Measurements from ENCODE around the gene PEX11G. TPM values are rescaled to one million over a fixed set of nuclear protein-coding genes. Genes with fewer than 3 reads are reported as not detected.

The PEX11G gene
- total and polyA plus RNA-seq, 2 donors (not counting 3 experiments of a cell fraction or from before 2014, with no cell fraction given): 1.3 to 1.9 TPM

GRCh38 chr19:7460562-7460966, 28.3 kb downstream of the PEX11G start:
- Histone ChIP-seq H3K9ac (replicated peaks; ENCODE audit: extremely low read depth, insufficient read depth, low read length) (no peak overlapping the region), H3K9me1 (replicated peaks; ENCODE audit: control insufficient read depth, extremely low read depth, insufficient read depth, low read length) (no peaks in the 10 kb centered on the region), H3K4me1 (ENCODE audit: control insufficient read depth, extremely low read depth, insufficient read depth, low read length) (no peaks in the 10 kb centered on the region), H3K27me3 (ENCODE audit: control insufficient read depth in 2 of 2, insufficient read depth in 2 of 2, low read length in 2 of 2) (no peaks in the 10 kb centered on the region), H3K79me2 (ENCODE audit: control insufficient read depth, insufficient read depth, low read length) (no peaks in the 10 kb centered on the region), H3K27ac (ENCODE audit: insufficient read depth, low read depth, low read length) (no peak overlapping the region), H3K9me3 (replicated peaks; ENCODE audit: control insufficient read depth, insufficient read depth, low read length) (no peaks in the 10 kb centered on the region), H3K4me2 (ENCODE audit: insufficient read depth, low read length) (no peak overlapping the region), H2AFZ (ENCODE audit: low read depth, low read length) (no peak overlapping the region), H4K20me1 (replicated peaks; ENCODE audit: control insufficient read depth, extremely low read depth, insufficient read depth, low read length) (no peaks in the 10 kb centered on the region), H3K4me3 (replicated peaks in 1 of 3; ENCODE audit: insufficient read depth in 1 of 3, low read depth in 1 of 3, low read length in 3 of 3) (no peak overlapping the region), H3K36me3 (ENCODE audit: control insufficient read depth in 2 of 2, extremely low read depth in 1 of 2, insufficient read depth in 2 of 2, low read length in 2 of 2) (peaks cover 0 to 28% of the 10 kb centered on the region in 2 experiments)
- no TSS peak for BruUV-seq (replicated peaks)
- no peak for TF ChIP-seq POLR2A (IDR thresholded peaks at IDR 0.05; ENCODE audit: low read depth, low read length)
- FAIRE-seq (no peak), DNase-seq (ENCODE audit: low read depth, low spot score) (no peak)
- dilution Hi-C loops (cut with MboI; ENCODE audit: extremely low pct_ligation_motif_present, low sequenced_read_pairs) (no loop called here), intact Hi-C loops (cut with micrococcal nuclease) (no loop called here)
- CTCF ChIA-PET: no interaction called here
- POLR2A ChIA-PET: no interaction called here

GRCh38 chr19:7459773-7460172, 29.1 kb downstream of the PEX11G start:
- TF ChIP-seq MAX (IDR thresholded peaks at IDR 0.05; ENCODE audit: insufficient read depth, insufficient read length) (no peak), GATA2 (IDR thresholded peaks at IDR 0.05; ENCODE audit: insufficient read depth, insufficient read length, low read depth, low read length) (no peak), JUN (IDR thresholded peaks at IDR 0.05; ENCODE audit: borderline replicate concordance, insufficient read depth, insufficient read length, low read depth) (no peak), EZH2 (IDR thresholded peaks at IDR 0.05; ENCODE audit: borderline replicate concordance, low read depth, low read length, severe bottlenecking) (no peak), MYC (IDR thresholded peaks at IDR 0.05; ENCODE audit: low read depth, low read length) (no peak), FOS (IDR thresholded peaks at IDR 0.05; ENCODE audit: borderline replicate concordance, insufficient read depth, low read length) (no peak), POLR2AphosphoS5 (IDR thresholded peaks at IDR 0.05; ENCODE audit: insufficient read depth, low read depth, low read length) (no peak), POLR2A (IDR thresholded peaks at IDR 0.05; ENCODE audit: low read depth, low read length) (no peak)
- TF ChIP-seq, protein P1, sequence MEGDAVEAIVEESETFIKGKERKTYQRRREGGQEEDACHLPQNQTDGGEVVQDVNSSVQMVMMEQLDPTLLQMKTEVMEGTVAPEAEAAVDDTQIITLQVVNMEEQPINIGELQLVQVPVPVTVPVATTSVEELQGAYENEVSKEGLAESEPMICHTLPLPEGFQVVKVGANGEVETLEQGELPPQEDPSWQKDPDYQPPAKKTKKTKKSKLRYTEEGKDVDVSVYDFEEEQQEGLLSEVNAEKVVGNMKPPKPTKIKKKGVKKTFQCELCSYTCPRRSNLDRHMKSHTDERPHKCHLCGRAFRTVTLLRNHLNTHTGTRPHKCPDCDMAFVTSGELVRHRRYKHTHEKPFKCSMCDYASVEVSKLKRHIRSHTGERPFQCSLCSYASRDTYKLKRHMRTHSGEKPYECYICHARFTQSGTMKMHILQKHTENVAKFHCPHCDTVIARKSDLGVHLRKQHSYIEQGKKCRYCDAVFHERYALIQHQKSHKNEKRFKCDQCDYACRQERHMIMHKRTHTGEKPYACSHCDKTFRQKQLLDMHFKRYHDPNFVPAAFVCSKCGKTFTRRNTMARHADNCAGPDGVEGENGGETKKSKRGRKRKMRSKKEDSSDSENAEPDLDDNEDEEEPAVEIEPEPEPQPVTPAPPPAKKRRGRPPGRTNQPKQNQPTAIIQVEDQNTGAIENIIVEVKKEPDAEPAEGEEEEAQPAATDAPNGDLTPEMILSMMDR (IDR thresholded peaks at IDR 0.05; ENCODE audit: extremely low read depth in 1 of 2, insufficient read depth in 1 of 2, low read depth in 1 of 2, low read length in 2 of 2): no peak
- Histone ChIP-seq H3K9me3 (replicated peaks; ENCODE audit: control insufficient read depth, insufficient read depth, low read length) (no peaks in the 10 kb centered on the region), H2AFZ (ENCODE audit: low read depth, low read length) (no peak overlapping the region), H3K9me1 (replicated peaks; ENCODE audit: control insufficient read depth, extremely low read depth, insufficient read depth, low read length) (no peaks in the 10 kb centered on the region), H4K20me1 (replicated peaks; ENCODE audit: control insufficient read depth, extremely low read depth, insufficient read depth, low read length) (no peaks in the 10 kb centered on the region), H3K36me3 (ENCODE audit: control insufficient read depth in 2 of 2, extremely low read depth in 1 of 2, insufficient read depth in 2 of 2, low read length in 2 of 2) (peaks cover 0 to 28% of the 10 kb centered on the region in 2 experiments), H3K4me1 (ENCODE audit: control insufficient read depth, extremely low read depth, insufficient read depth, low read length) (no peaks in the 10 kb centered on the region), H3K4me2 (ENCODE audit: insufficient read depth, low read length) (no peak overlapping the region), H3K9ac (replicated peaks; ENCODE audit: extremely low read depth, insufficient read depth, low read length) (no peak overlapping the region), H3K27me3 (ENCODE audit: control insufficient read depth in 2 of 2, insufficient read depth in 2 of 2, low read length in 2 of 2) (no peaks in the 10 kb centered on the region), H3K27ac (ENCODE audit: insufficient read depth, low read depth, low read length) (no peak overlapping the region), H3K4me3 (replicated peaks in 1 of 3; ENCODE audit: insufficient read depth in 1 of 3, low read depth in 1 of 3, low read length in 3 of 3) (no peak overlapping the region), H3K79me2 (ENCODE audit: control insufficient read depth, insufficient read depth, low read length) (no peaks in the 10 kb centered on the region)
- DNase-seq (ENCODE audit: low read depth, low spot score) (no peak), FAIRE-seq (no peak)
- CTCF ChIA-PET: interaction anchor here (1.4 kb wide), 1 partner anchor 106 kb away, joined by 3 read pairs; no protein-coding TSS in a partner anchor
- dilution Hi-C loops (cut with MboI; ENCODE audit: extremely low pct_ligation_motif_present, low sequenced_read_pairs): no loop called here
- intact Hi-C loops (cut with micrococcal nuclease): no loop called here
- POLR2A ChIA-PET: no interaction called here
- no TSS peak for BruUV-seq (replicated peaks)
